ENCODE data around the gene MARCKS.

- TF ChIP-seq CTCF (conservative IDR thresholded peaks at IDR 0.05) (no peak), EZH2 (IDR thresholded peaks at IDR 0.05; ENCODE audit: low read depth) (no peak)
Observed at GRCh38 chr6:113876695-113877094, 19.6 kb downstream of the MARCKS start.
